GM19395 (cell line): ENCODE measurements around the gene KCNS3.
A peak's percentile ranks its signal among the peaks of the same experiment; 100 is the strongest.

Source experiments
- ATAC-seq: cut with Tn5 transposase; IDR thresholded peaks from one replicate; pipeline ENCODE4 v1.9.1; 2021; ENCODE audit warnings: mild to moderate bottlenecking, moderate library complexity; ENCODE audit not compliant: unreplicated experiment

The KCNS3 gene

GRCh38 chr2:17876590-17876989, 1.9 kb upstream of the KCNS3 start:
- ATAC-seq = no peak

- ATAC-seq = peak; percentile 29
These were observed 621 bp upstream of the KCNS3 start for GRCh38 chr2:17877811-17878280.

GRCh38 chr2:17879137-17879912, 858 bp downstream of the KCNS3 start:
- peak; percentile 24 for ATAC-seq

GRCh38 chr2:17879913-17880274, 1.4 kb downstream of the KCNS3 start:
- no peak for ATAC-seq

- no peak for ATAC-seq
These were observed 14.5 kb downstream of the KCNS3 start for GRCh38 chr2:17892770-17893534.

- ATAC-seq = no peak
These were observed 15.5 kb downstream of the KCNS3 start for GRCh38 chr2:17894005-17894404.

GRCh38 chr2:17894556-17894955, 16.1 kb downstream of the KCNS3 start:
- no peak for ATAC-seq

- ATAC-seq = no peak
These were observed 21.4 kb downstream of the KCNS3 start for GRCh38 chr2:17899871-17900270.

GRCh38 chr2:17901246-17901645, 22.8 kb downstream of the KCNS3 start:
- ATAC-seq = no peak

GRCh38 chr2:17910980-17911379, 32.5 kb downstream of the KCNS3 start:
- no peak for ATAC-seq

- ATAC-seq = peak; percentile 36
These were observed 33.2 kb downstream of the KCNS3 start for GRCh38 chr2:17911491-17912260.

GRCh38 chr2:17912266-17912691, 33.8 kb downstream of the KCNS3 start:
- peak; percentile 100 for ATAC-seq

- ATAC-seq = no peak
These were observed 36.6 kb downstream of the KCNS3 start for GRCh38 chr2:17915099-17915498.

GRCh38 chr2:17915811-17916518, 37.5 kb downstream of the KCNS3 start:
- ATAC-seq = no peak

GRCh38 chr2:17916584-17916983, 38.1 kb downstream of the KCNS3 start:
- ATAC-seq = no peak

- ATAC-seq = no peak
These were observed 40.3 kb downstream of the KCNS3 start for GRCh38 chr2:17918789-17919188.

- no peak for ATAC-seq
These were observed 52.3 kb downstream of the KCNS3 start for GRCh38 chr2:17930773-17931172.

GRCh38 chr2:17933256-17933655, 54.8 kb downstream of the KCNS3 start:
- ATAC-seq = no peak

- no peak for ATAC-seq
These were observed 56.3 kb downstream of the KCNS3 start for GRCh38 chr2:17934721-17935120.

- ATAC-seq = no peak
These were observed 56.9 kb downstream of the KCNS3 start for GRCh38 chr2:17935242-17935885.
